Left cardiac atrium (tissue), 4 donors: ENCODE measurements around the gene STPG4. TPM values are rescaled to one million over a fixed set of nuclear protein-coding genes. Genes with fewer than 3 reads are reported as not detected.
A peak's percentile ranks its signal among the peaks of the same experiment; 100 is the strongest.

Source experiments
- ATAC-seq, 2 donors: fragments of 200-7000 bp; cut with Tn5 transposase; one replicate each; pipeline ENCODE4 v1.9.1; 2020; ENCODE audit warnings: mild to moderate bottlenecking in 2 of 2, moderate library complexity in 2 of 2
- DNase-seq: peaks from one replicate; pipeline ENCODE4 v3.0.0-alpha.2; 2020
- intact Hi-C, 2 donors: fragments of 100-400 bp; cut with DNase I; formaldehyde crosslinking; loops; one replicate each; pipeline versions ENCODE4 v1.14.1 to v1.15.1; 2022 to 2023
- total RNA-seq, 2 donors: library from RNA; stranded (reverse); fragmentation: NEBNext Ultra II Directional; extraction: Animal tissue kit (Norgen Biotek cat#: 25700); gene quantifications; one replicate each; pipeline ENCODE4 v1.2.1, GENCODE V29; 2021
- donor health status: DM: no; HTN: yes; CAD: no.
- donor health status: DM: no; HTN: yes; CAD: no; lungs with severe emphysema.
- donor health status: DM: yes; HTN: yes; CAD: no.
- donor health status: Dilated cardiomyopathy.

Gene STPG4
- total RNA-seq, 2 donors from 2014 or later: not detected

GRCh38 chr2:47077442-47078117 is 77.5 kb downstream of the STPG4 start:
- ATAC-seq: no peak
- DNase-seq: no peak
- intact Hi-C loops: no loop called here

GRCh38 chr2:47076586-47077441 is 78.3 kb downstream of the STPG4 start:
- peak in 1 of 2 donors; percentile 25 for ATAC-seq
- intact Hi-C loops: no loop called here
- no peak for DNase-seq

- intact Hi-C loops: no loop called here
- peak; percentile 9 for DNase-seq
These were observed 79.0 kb downstream of the STPG4 start for GRCh38 chr2:47076126-47076506.

GRCh38 chr2:47075361-47076125 is 79.6 kb downstream of the STPG4 start:
- DNase-seq: no peak
- intact Hi-C loops: no loop called here
- no peak for ATAC-seq

More at GRCh38 chr2:47076126-47076506, 79.0 kb downstream of the STPG4 start:
- ATAC-seq: no peak

GRCh38 chr2:47074691-47075090 is 80.4 kb downstream of the STPG4 start:
- intact Hi-C loops: no loop called here
- ATAC-seq (no peak), DNase-seq (no peak)

- no peak for DNase-seq
- no peak for ATAC-seq
- intact Hi-C loops: no loop called here
These were observed 81.5 kb downstream of the STPG4 start for GRCh38 chr2:47073641-47074040.

GRCh38 chr2:47073217-47073616 is 81.9 kb downstream of the STPG4 start:
- no peak for ATAC-seq
- DNase-seq: no peak
- intact Hi-C loops: no loop called here

- ATAC-seq (peak; percentile 3 to 35), DNase-seq (peak; percentile 69)
- intact Hi-C loops: no loop called here
These were observed 82.3 kb downstream of the STPG4 start for GRCh38 chr2:47072728-47073191.

GRCh38 chr2:47072018-47072691 is 83.0 kb downstream of the STPG4 start:
- intact Hi-C loops: no loop called here
- DNase-seq: peak; percentile 92
- ATAC-seq: peak; percentile 72 to 86

GRCh38 chr2:47070920-47071824 is 83.9 kb downstream of the STPG4 start:
- intact Hi-C loops: no loop called here
- ATAC-seq (peak; percentile 10 to 44), DNase-seq (peak; percentile 89)

GRCh38 chr2:47070155-47070919 is 84.8 kb downstream of the STPG4 start:
- DNase-seq (no peak), ATAC-seq (no peak)
- intact Hi-C loops: no loop called here

GRCh38 chr2:47069628-47070154 is 85.4 kb downstream of the STPG4 start:
- intact Hi-C loops: no loop called here
- DNase-seq (peak; percentile 69), ATAC-seq (peak; percentile 10 to 42)

GRCh38 chr2:47068981-47069627 is 86.0 kb downstream of the STPG4 start:
- intact Hi-C loops: no loop called here
- DNase-seq (no peak), ATAC-seq (no peak)

GRCh38 chr2:47067788-47068407 is 87.2 kb downstream of the STPG4 start:
- ATAC-seq (no peak), DNase-seq (no peak)
- intact Hi-C loops: no loop called here

- DNase-seq: no peak
- ATAC-seq: peak; percentile 27 to 47
- intact Hi-C loops: no loop called here
These were observed 89.2 kb downstream of the STPG4 start for GRCh38 chr2:47065771-47066380.

- no peak for DNase-seq
- no peak for ATAC-seq
- intact Hi-C loops: no loop called here
These were observed 89.8 kb downstream of the STPG4 start for GRCh38 chr2:47065343-47065742.
